NT2/D1 (cell line): ENCODE data around the gene ADAM33.

ENCODE experiments used
- YY1 ChIP-seq: IDR thresholded peaks from 2 replicates; pipeline ENCODE4 v1.6.1; 2011; ENCODE audit not compliant: insufficient read length, insufficient read depth
- ZNF274 ChIP-seq: IDR thresholded peaks from 2 replicates; pipeline ENCODE4 v1.6.1; 2011; ENCODE audit warnings: mild to moderate bottlenecking, low read depth, low read length

GRCh38 chr20:3674995-3675900, 6.6 kb downstream of the ADAM33 start:
- TF ChIP-seq ZNF274 (no peak), YY1 (no peak)
